Measurements from ENCODE around the gene HOXD3. TPM values are rescaled to one million over a fixed set of nuclear protein-coding genes. Genes with fewer than 3 reads are reported as not detected.
A peak's percentile ranks its signal among the peaks of the same experiment; 100 is the strongest.

HOXD3 gene
- total and polyA plus RNA-seq, 12 donors = 2.0 to 41.3 (median 10.6) TPM

DNA sequence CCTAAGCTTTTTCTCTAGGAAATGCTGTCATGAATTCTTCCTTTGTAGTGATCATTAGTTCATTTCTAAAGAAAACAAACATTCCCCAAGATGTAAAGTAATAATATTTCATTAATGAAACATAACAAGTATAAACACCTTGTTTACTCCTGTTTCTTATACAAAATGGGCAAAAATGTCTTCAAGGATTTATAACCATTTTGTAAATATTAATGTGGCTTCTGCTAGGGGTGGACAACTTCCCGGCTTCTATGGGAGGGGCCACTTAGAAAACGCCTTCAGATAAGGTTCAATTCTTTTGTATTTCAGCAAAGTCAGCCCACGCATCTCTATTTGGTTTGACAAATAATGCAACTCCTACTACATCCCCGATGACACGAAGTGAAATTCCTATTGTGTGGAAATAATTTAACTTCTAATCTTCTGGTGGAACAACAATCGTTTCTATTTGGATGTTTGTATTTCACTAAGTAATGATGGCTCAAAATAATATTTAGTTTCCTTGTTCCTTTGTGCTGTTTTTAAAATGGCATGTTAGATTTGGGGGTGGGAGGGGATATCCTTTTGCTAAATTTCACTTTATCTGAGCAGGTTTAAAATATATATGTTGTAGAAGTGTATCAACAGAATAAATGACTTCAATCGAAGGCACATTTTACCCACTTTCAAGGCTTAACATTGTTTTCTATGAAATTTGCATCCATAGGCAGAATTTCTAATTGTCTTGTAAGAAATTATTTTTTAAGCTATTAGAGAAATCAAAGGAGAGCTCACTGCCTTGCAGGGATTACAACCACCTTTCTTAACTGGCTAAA lies 16.7 kb downstream of the HOXD3 start:
- Histone ChIP-seq H3K27ac (peak overlapping the region in 1 of 5 donors; percentile 62), H3K9me3 (replicated peaks in 1 of 3) (no peaks in the 10 kb centered on the region), H3K36me3 (replicated peaks in 1 of 2) (no peaks in the 10 kb centered on the region), H3K27me3 (peaks cover 12% of the 10 kb centered on the region), H3K4me1 (replicated peaks in 1 of 2) (peaks cover 5 to 19% of the 10 kb centered on the region in 2 donors), H3K4me3 (no peak overlapping the region)
- WGBS, 4 donors = 67 to 79% (median 70%) methylated on average over 7 of the region's 7 CpGs
- TF ChIP-seq CTCF (IDR thresholded peaks at IDR 0.05) = no peak
- no peak for TF ChIP-seq POLR2A (IDR thresholded peaks at IDR 0.05)
- intact Hi-C loops (cut with DNase I) = no loop called here
- no peak for DNase-seq

DNA sequence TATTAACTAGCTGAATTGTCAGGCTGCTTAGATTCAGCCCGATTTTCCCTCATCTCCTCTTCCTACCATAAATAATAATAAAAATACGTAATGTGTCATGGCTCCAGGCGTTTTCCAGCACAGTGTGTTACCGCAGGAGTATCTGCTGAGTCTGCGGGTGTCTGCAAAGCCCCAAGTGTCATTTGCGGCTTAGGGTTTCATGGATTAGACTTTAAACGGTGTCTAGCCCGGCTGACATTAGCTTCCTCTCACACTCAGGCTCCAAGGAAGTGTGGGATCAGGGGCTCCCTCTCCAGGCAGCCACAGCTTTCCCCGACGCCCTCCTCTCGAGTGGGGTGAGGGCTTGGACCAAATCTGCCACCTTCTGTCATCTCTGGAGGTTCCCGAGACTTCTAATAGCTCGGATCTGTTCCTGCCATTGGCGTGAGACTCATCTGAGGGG lies 17.3 kb downstream of the HOXD3 start:
- Histone ChIP-seq H3K27ac (peak overlapping the region in 1 of 5 donors; percentile 62), H3K36me3 (replicated peaks in 1 of 2) (no peaks in the 10 kb centered on the region), H3K4me3 (peak overlapping the region in 1 of 4 donors; percentile 29), H3K9me3 (replicated peaks in 1 of 3) (no peaks in the 10 kb centered on the region), H3K27me3 (peaks cover 12% of the 10 kb centered on the region), H3K4me1 (replicated peaks in 1 of 2) (peaks cover 5 to 19% of the 10 kb centered on the region in 2 donors)
- intact Hi-C loops (cut with DNase I) = no loop called here
- no peak for TF ChIP-seq POLR2A (IDR thresholded peaks at IDR 0.05)
- DNase-seq = no peak
- WGBS, 4 donors = 22 to 32% (median 28%) methylated on average over 3 to 14 of the region's 14 CpGs

DNA sequence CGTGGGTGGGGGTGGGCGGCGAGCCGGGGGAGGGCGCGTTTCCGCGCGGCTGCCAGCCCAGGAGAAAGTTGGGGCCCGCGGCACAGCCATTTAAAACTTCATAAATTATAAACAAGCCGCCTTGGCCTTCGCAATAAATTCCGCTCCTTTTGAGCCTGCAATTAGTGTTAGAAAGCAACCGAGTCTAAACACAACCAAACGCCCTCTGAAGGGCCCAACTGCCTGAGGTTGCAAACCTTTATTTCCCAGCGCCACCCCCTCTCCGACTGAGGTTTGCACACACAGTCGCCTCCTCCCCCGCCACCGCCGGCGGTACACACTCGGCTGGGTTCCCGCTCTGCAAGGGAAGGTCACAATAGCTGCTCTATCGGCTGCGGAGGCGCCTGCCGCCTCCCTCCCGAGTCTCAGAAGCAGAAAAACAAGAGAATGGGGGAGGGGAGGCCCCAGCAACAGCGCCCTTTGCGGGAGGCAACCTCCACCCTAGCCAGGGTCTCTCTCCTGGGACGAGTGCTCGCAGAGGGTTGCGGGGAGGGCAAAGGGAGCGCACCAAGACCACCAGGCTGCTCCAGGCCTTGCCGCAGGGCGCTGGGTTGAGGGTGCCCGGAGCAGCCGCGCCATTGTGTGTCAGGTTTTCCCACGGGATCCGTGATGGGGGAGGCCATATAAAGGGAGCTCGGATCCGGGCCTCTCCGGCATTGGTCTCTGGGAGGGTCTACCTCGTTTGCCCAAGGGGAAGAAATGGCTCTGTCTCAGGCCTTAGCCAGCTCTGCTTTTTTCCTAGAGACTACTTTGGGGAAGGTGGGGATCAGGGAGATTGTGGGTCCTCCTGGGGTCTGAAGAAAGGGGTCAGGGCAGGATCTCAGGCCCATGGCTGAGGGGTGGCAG lies 18.0 kb downstream of the HOXD3 start:
- DNase-seq = peak; percentile 43 to 80 (median 69)
- peak overlapping the region in 1 of 5 donors; percentile 62 for H3K27ac ChIP-seq
- WGBS, 4 donors = 24 to 67% (median 31%) methylated on average over 16 to 47 of the region's 47 CpGs
- H3K4me1 ChIP-seq (replicated peaks in 1 of 2) = peaks cover 5 to 19% of the 10 kb centered on the region in 2 donors
- TF ChIP-seq POLR2A (IDR thresholded peaks at IDR 0.05) (no peak), CTCF (IDR thresholded peaks at IDR 0.05) (no peak)
- no peaks in the 10 kb centered on the region for H3K9me3 ChIP-seq (replicated peaks in 1 of 3)
- peaks cover 12% of the 10 kb centered on the region for H3K27me3 ChIP-seq
- no peaks in the 10 kb centered on the region for H3K36me3 ChIP-seq (replicated peaks in 1 of 2)
- H3K4me3 ChIP-seq = peak overlapping the region in 1 of 4 donors; percentile 29
- intact Hi-C loops (cut with DNase I) = no loop called here

GRCh38 chr2:176175709-176176607 lies 18.9 kb downstream of the HOXD3 start:
- Histone ChIP-seq H3K4me1 (replicated peaks in 1 of 2) (peaks cover 5 to 19% of the 10 kb centered on the region in 2 donors), H3K4me3 (no peak overlapping the region), H3K36me3 (replicated peaks in 1 of 2) (no peaks in the 10 kb centered on the region), H3K9me3 (replicated peaks in 1 of 3) (no peaks in the 10 kb centered on the region), H3K27me3 (peaks cover 12% of the 10 kb centered on the region), H3K27ac (peak overlapping the region in 1 of 5 donors; percentile 62)
- no peak for TF ChIP-seq CTCF (IDR thresholded peaks at IDR 0.05)
- no peak for TF ChIP-seq POLR2A (IDR thresholded peaks at IDR 0.05)
- WGBS, 4 donors = 76 to 81% (median 79%) methylated on average over 7 of the region's 7 CpGs
- DNase-seq = no peak
- intact Hi-C loops (cut with DNase I) = no loop called here
